ENCODE measurements around the gene PHYHIPL.

DNA sequence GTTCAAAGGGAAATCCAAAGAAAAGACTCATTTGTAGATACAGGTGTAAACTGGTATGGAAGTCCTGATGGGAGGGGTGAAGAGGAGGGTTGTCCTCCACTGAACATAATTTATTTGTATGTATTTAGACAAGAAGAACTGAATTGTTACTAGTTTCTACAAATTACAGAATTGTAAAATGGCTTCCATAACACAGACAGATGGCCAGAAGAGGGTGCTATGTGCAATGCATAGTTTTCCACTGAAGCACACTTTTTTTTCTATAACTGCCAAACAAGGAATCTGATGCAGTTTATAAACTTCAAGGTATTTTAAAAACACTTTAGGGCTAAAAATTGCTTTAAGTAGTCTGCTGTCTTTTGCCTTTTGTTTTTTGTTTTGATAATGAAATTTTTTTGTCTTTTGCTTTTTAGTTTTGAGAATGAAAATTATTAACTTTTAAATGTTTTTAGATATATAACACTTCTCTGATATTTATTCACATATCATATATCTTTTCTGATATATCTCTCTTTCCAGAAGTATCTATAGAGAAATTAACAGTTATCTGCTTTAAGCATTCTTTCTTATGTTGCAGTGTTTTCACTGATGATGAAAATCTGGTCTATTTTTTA, 58.5 kb downstream of the PHYHIPL start:
- no peak for TF ChIP-seq FOXJ3 (CRISPR knock-in tag; IDR thresholded peaks at IDR 0.05)
- peak; percentile 82 for TF ChIP-seq CTCF (IDR thresholded peaks at IDR 0.05)
- no peak for TF ChIP-seq JUND (IDR thresholded peaks at IDR 0.05)
- no peak for TF ChIP-seq EP300 (IDR thresholded peaks at IDR 0.05; ENCODE audit: borderline replicate concordance in 1 of 2, low read depth in 1 of 2, low read length in 1 of 2)
- no peak for TF ChIP-seq MAX (IDR thresholded peaks at IDR 0.05; ENCODE audit: low read depth)
- no peak for TF ChIP-seq EZH2phosphoT487 (IDR thresholded peaks at IDR 0.05; ENCODE audit: borderline replicate concordance, low read depth)
- TF ChIP-seq CHD2 (IDR thresholded peaks at IDR 0.05; ENCODE audit: low read length, partially characterized antibody), result no peak
- TF ChIP-seq NFIC (IDR thresholded peaks at IDR 0.05; ENCODE audit: borderline replicate concordance), result no peak
